Fibroblast of pulmonary artery (primary cell): ENCODE measurements around the gene BACE1-AS.
"Not testable (repeated sequence)": the region's sequence is repeated elsewhere in the genome, so short reads cannot be mapped to it uniquely, and the experiment has no call there.

ENCODE experiments used
- DNase-seq: peaks from one replicate; pipeline ENCODE4 v3.0.0-alpha.2; 2010; ENCODE audit warnings: low read depth
- H3K4me3 ChIP-seq: replicated peaks from 2 replicates; pipeline ENCODE4 v1.5.1; 2011; ENCODE audit warnings: low read depth, mild to moderate bottlenecking, control low read depth, low read length, moderate library complexity
- CTCF ChIP-seq: IDR thresholded peaks from 2 replicates; pipeline ENCODE4 v1.5.1; 2011; ENCODE audit warnings: mild to moderate bottlenecking, control low read depth, low read length, inconsistent platforms; ENCODE audit errors: missing control alignments

The BACE1-AS gene

DNA sequence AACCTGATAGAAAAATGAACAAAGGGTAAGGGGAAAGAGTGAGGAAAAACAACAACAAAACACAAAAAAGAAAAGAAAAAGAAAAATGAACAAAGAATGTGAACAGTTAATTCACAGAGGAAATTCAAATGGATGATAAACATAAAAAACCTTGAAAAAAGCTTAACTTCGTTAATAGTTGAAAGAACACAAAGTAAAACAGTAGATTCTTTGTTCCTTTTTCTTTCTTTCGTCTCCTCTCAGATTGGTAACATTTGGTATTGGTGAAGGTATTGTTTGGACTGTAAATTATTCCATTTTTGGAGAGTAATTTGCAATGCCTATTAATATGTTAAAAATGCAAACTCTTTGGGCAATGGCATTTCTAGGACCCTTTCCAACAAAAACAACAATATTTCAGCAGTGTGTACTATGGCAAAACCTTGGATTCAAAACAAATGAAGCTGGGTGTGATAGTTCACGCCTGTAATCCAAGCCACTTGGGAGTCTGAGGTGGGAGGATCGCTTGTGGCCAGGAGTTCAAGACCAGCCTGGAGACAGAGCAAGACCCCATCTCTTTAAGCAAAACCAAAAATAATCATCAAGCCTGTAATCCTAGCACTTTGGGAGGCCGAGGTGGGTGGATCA lies 28.2 kb downstream of the BACE1-AS start:
- no peak for TF ChIP-seq CTCF
- no peak overlapping the region for H3K4me3 ChIP-seq
- DNase-seq, result peak; percentile 76

- H3K4me3 ChIP-seq, result peak overlapping the region; percentile 84
- DNase-seq, result not testable (repeated sequence)
These were observed 36.1 kb downstream of the BACE1-AS start for GRCh38 chr11:117327255-117327566.

DNA sequence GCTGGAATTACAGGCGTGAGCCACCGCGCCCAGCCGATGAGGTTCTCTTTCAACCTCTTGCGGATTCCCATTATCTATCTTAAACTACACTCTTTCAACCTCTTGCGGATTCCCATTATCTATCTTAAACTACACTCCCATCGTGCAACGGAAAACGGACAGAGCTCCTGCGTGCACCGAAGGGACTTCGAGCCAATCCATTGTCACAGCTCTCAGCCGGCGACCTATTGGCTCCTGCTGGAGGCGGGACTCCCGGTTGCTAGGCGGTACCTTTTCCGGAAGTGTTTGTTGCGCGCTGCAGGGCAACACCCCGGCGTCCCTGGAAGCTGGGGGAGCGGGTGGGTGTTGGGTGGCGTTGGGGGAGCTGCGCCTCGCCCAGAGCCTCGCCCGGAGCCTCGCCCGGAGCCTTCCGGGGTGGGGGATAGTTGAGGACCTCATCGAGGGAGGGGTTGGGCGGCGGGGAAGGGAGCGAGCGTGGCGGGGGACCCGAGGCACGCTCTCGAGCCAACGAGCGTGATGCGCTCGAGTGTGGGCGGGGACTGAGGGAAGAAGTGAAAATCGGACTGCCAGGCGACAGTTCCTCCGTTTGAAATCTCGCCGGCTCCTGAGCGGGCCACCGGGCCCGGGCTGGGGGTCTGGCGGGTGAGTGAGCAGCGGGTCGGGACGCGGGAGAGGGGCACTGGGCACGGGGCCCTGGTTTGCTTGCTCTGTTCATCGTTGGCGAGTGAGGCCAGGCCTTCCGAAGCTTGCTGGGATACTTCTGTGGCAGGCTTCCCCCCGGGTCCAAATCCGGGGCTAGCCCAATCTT lies 36.6 kb downstream of the BACE1-AS start, which contains the start of gene CEP164:
CEP164 (plus strand) TSS at position 288 of the 808 bp plus-strand sequence. CDS start 10,733 bp downstream, outside the sequence.
- peak within 1 kb of the TSS; percentile 84 for H3K4me3 ChIP-seq
- TF ChIP-seq CTCF, result no peak
- DNase-seq, result peak; percentile 97

DNA sequence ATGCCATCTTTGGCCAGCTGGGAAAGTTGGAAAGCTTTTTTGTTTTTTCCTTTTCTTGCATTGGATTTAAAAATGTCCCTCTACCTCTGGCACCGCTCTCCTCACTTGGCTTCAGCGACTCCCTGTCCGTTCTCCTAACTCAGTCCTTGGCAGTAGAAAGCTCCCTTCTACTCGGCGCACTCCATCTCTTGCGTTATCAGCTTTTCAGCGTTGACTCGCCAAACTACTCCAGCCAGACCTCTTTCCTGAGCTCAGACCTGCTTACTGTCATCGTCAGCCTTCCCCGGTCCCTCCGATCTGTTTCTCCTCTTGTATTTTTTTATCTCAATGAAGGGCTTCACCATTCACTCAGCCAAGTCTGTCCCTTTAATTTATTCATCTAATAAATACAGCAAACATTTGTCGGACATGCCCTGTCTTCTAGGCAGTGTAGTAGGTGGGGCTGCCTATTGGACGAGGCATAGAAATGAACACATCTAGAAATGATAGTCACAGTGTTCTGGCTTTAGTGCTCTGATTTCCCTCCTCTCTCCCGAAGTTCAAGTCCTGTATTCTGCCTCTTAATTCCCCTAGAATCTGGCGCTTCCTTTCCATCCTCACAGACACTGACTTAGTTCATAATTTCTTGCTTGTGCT lies 37.3 kb downstream of the BACE1-AS start:
- H3K4me3 ChIP-seq, result peak overlapping the region; percentile 84
- TF ChIP-seq CTCF, result no peak
- DNase-seq, result peak; percentile 51

DNA sequence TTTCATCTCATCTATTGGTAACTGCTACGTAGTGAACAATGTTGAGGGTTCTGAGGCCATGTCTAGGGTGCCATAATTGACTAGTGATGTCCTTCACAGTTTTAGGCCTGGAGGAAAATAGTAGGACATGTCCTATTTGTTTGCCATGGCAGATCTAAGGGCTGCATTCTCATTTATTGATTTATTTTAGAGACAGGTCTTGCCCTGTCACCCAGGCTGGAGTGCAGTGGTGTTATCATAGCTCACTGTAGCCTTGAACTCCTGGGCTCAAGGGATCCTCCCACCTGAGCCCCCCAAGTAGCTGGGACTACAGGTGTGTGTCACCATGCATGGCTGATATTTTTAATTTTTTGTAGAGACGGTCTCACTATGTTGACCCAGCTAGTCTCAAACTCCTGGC lies 41.7 kb downstream of the BACE1-AS start:
- DNase-seq, result no peak
- H3K4me3 ChIP-seq, result no peak overlapping the region
- TF ChIP-seq CTCF, result no peak

- no peak for DNase-seq
- H3K4me3 ChIP-seq, result no peak overlapping the region
- TF ChIP-seq CTCF, result no peak
These were observed 42.8 kb downstream of the BACE1-AS start for GRCh38 chr11:117333917-117334316.

DNA sequence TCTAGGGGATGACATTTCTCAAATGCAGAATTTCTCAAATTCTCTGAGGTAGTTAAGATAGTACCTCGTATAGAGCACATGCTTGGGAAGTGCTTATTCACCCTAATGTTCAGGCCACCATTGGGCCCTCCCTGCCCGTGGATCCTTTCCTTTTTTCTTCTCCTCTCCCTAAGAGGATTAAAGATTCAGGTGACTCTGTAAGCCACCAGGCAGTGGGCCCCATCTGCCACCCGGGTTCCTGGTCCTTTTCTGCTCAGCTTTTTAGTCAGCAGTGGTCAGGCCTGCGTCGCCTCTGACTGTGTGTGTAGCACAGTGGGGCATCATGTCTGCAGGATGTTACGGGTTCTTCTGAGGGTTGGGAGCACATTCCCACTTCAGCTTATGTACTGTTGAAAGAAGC lies 43.8 kb downstream of the BACE1-AS start:
- no peak for TF ChIP-seq CTCF
- no peak for DNase-seq
- no peak overlapping the region for H3K4me3 ChIP-seq
